Stimulated activated CD4-positive, alpha-beta T cell treated with anti-CD3 and anti-CD28 coated beads, Interleukin-15, amount 100 ng/mL, for 24 hours (primary cell): Measurements from ENCODE around the gene ACY1.
A peak's percentile ranks its signal among the peaks of the same experiment; 100 is the strongest.

ENCODE experiments used
- DNase-seq: peaks from one replicate; pipeline ENCODE4 v3.0.0-alpha.2; 2020

The ACY1 gene

GRCh38 chr3:51946796-51947195 is 36.5 kb upstream of the ACY1 start:
- DNase-seq: no peak

GRCh38 chr3:51947215-51947900 is 36.0 kb upstream of the ACY1 start:
- DNase-seq: no peak

- no peak for DNase-seq
Measured at GRCh38 chr3:51948016-51948580, 35.2 kb upstream of the ACY1 start.

- no peak for DNase-seq
Measured at GRCh38 chr3:51949121-51949520, 34.2 kb upstream of the ACY1 start.

- DNase-seq: no peak
Measured at GRCh38 chr3:51950899-51951298, 32.4 kb upstream of the ACY1 start.

GRCh38 chr3:51953445-51953844 is 29.9 kb upstream of the ACY1 start:
- DNase-seq: no peak

GRCh38 chr3:51954105-51954504 is 29.2 kb upstream of the ACY1 start:
- DNase-seq: no peak

- no peak for DNase-seq
Measured at GRCh38 chr3:51954713-51955112, 28.6 kb upstream of the ACY1 start.

- no peak for DNase-seq
Measured at GRCh38 chr3:51955175-51955892, 28.0 kb upstream of the ACY1 start, which contains the start of gene GPR62. TSS of gene GPR62 (plus strand) at chr3:51955381. CDS start at chr3:51955653, 272 bp downstream.

GRCh38 chr3:51955893-51956770 is 27.2 kb upstream of the ACY1 start:
- peak; percentile 58 for DNase-seq

- DNase-seq: no peak
Measured at GRCh38 chr3:51957520-51958205, 25.7 kb upstream of the ACY1 start.

- no peak for DNase-seq
Measured at GRCh38 chr3:51958603-51959521, 24.5 kb upstream of the ACY1 start.

- no peak for DNase-seq
Measured at GRCh38 chr3:51959651-51960050, 23.7 kb upstream of the ACY1 start.

- DNase-seq: no peak
Measured at GRCh38 chr3:51960386-51960785, 22.9 kb upstream of the ACY1 start.

GRCh38 chr3:51961011-51961410 is 22.3 kb upstream of the ACY1 start:
- DNase-seq: no peak

- no peak for DNase-seq
Measured at GRCh38 chr3:51961602-51962569, 21.4 kb upstream of the ACY1 start.

GRCh38 chr3:51962854-51963530 is 20.3 kb upstream of the ACY1 start:
- no peak for DNase-seq

- DNase-seq: no peak
Measured at GRCh38 chr3:51963951-51964451, 19.3 kb upstream of the ACY1 start.

GRCh38 chr3:51964521-51964920 is 18.8 kb upstream of the ACY1 start:
- no peak for DNase-seq
